ENCODE measurements around the gene RFX4.

The RFX4 gene

GRCh38 chr12:106594447-106594846 lies 11.6 kb downstream of the RFX4 start:
- no peak overlapping the region for H3K4me3 ChIP-seq (ENCODE audit: low read depth, low read length)
- no peak for DNase-seq (ENCODE audit: low read depth)
- no peak for TF ChIP-seq CTCF (IDR thresholded peaks at IDR 0.05; ENCODE audit: insufficient read depth, low read depth, low read length, missing control alignments)

GRCh38 chr12:106595268-106595667 lies 12.5 kb downstream of the RFX4 start:
- no peak overlapping the region for H3K4me3 ChIP-seq (ENCODE audit: low read depth, low read length)
- no peak for DNase-seq (ENCODE audit: low read depth)
- TF ChIP-seq CTCF (IDR thresholded peaks at IDR 0.05; ENCODE audit: insufficient read depth, low read depth, low read length, missing control alignments), result no peak

GRCh38 chr12:106598003-106598402 lies 15.2 kb downstream of the RFX4 start:
- no peak for TF ChIP-seq CTCF (IDR thresholded peaks at IDR 0.05; ENCODE audit: insufficient read depth, low read depth, low read length, missing control alignments)
- no peak for DNase-seq (ENCODE audit: low read depth)
- no peak overlapping the region for H3K4me3 ChIP-seq (ENCODE audit: low read depth, low read length)

GRCh38 chr12:106599302-106599701 lies 16.5 kb downstream of the RFX4 start:
- no peak for DNase-seq (ENCODE audit: low read depth)
- no peak overlapping the region for H3K4me3 ChIP-seq (ENCODE audit: low read depth, low read length)

GRCh38 chr12:106600503-106600902 lies 17.7 kb downstream of the RFX4 start:
- DNase-seq (ENCODE audit: low read depth), result no peak
- no peak overlapping the region for H3K4me3 ChIP-seq (ENCODE audit: low read depth, low read length)
- no peak for TF ChIP-seq CTCF (IDR thresholded peaks at IDR 0.05; ENCODE audit: insufficient read depth, low read depth, low read length, missing control alignments)

More at GRCh38 chr12:106599302-106599701, 16.5 kb downstream of the RFX4 start:
- no peak for TF ChIP-seq CTCF (IDR thresholded peaks at IDR 0.05; ENCODE audit: insufficient read depth, low read depth, low read length, missing control alignments)

- no peak for DNase-seq (ENCODE audit: low read depth)
- no peak overlapping the region for H3K4me3 ChIP-seq (ENCODE audit: low read depth, low read length)
- no peak for TF ChIP-seq CTCF (IDR thresholded peaks at IDR 0.05; ENCODE audit: insufficient read depth, low read depth, low read length, missing control alignments)
Measured at GRCh38 chr12:106601031-106601430, 18.2 kb downstream of the RFX4 start.

- no peak overlapping the region for H3K4me3 ChIP-seq (ENCODE audit: low read depth, low read length)
- DNase-seq (ENCODE audit: low read depth), result no peak
- TF ChIP-seq CTCF (IDR thresholded peaks at IDR 0.05; ENCODE audit: insufficient read depth, low read depth, low read length, missing control alignments), result no peak
Measured at GRCh38 chr12:106601496-106601895, 18.7 kb downstream of the RFX4 start.
